Right lung (tissue), 5 donors: ENCODE measurements around the gene CXCL14. TPM values are rescaled to one million over a fixed set of nuclear protein-coding genes. Genes with fewer than 3 reads are reported as not detected.
A peak's percentile ranks its signal among the peaks of the same experiment; 100 is the strongest.

Experiments
- DNase-seq, 2 donors: peaks; one replicate each; pipeline ENCODE4 v3.0.0-alpha.2; 2013
- polyA plus RNA-seq, 5 donors: library from polyadenylated mRNA; unstranded; fragments of 120-200 nt; gene quantifications; one replicate each; pipeline versions ENCODE4 v1.2.1 to v1.2.3, GENCODE V29; 2013; ENCODE audit warnings: inconsistent platforms in 1 of 5, low replicate concordance in 1 of 5; ENCODE audit not compliant: insufficient read length in 5 of 5, insufficient read depth in 1 of 5

The CXCL14 gene
- polyA plus RNA-seq, 5 donors: 37.9 to 76.3 (median 55.7) TPM

- no peak for DNase-seq
Observed at GRCh38 chr5:135570453-135570764, 8.4 kb downstream of the CXCL14 start.

- no peak for DNase-seq
Observed at GRCh38 chr5:135569755-135570452, 8.9 kb downstream of the CXCL14 start.

DNA sequence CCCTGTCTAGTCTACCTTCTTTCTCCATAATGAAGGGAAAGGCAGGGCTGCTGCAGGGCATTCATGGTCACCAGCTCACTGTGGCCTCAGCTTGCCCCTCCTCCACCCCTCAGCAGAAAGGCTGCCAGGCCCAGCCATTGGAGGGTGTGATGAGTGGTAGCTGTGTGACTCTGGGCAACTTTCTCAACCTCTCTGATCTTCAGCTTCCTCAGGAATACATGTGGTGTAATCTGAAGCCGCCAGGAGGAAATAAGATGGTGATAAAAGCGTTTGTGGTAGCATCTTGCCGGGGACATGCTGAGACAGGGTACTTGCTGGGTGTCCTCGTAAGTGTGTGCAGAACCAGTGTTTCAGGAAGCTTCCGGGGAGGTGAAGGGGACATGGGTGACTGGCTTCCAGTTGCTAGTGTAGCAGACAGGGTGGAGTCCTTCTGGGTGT is 9.8 kb downstream of the CXCL14 start:
- no peak for DNase-seq

- DNase-seq: no peak
Observed at GRCh38 chr5:135568246-135568645, 10.5 kb downstream of the CXCL14 start.

- no peak for DNase-seq
Observed at GRCh38 chr5:135567661-135568060, 11.1 kb downstream of the CXCL14 start.

DNA sequence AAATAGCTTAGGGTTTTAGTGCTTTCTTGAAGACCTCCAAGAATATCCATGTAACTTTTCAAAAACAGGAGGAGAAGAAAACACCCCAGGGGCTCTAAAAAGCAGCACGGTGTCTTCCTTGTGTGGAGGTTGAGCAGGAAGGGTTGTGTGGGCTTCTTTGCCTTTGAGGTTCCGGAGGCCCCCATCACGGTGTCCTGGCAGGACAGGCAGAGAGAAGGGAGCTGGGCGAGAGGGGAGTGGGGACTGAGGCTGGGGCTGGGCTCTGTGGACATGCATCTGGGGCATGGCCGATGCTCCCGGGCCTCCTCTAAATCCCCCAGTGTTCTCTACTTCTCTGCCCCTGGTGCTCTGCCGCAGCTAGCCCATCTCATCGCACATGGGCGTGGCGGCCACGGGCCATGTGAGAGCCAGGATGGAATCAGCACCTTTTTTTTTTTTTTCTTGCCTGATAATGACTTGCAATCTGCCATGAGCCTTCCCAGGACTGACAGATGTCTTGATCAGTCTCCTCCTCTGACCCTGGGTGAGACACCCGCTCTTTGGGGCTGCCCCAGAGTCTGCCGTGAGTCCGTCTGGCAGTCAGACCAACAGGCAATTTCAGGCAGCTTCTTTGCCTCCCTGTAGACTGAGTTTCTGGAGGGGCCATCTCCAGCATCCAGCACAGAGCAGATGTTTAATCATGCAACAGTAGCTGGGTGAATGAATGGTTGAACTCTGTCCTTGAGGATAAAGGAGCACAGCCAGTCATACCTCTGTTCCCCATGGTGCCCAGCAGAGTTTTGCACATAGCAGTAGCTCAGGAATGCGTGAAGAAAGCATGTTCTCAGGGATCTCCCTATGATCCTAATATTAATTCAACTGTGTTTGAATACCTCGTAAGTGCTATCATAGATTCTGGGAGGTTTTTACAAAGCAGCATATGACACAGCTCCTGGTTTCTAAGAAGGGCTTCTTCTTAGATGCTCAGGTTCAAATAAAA is 12.1 kb downstream of the CXCL14 start:
- no peak for DNase-seq

GRCh38 chr5:135565725-135566421 is 12.9 kb downstream of the CXCL14 start:
- DNase-seq: no peak

- DNase-seq: no peak
Observed at GRCh38 chr5:135565266-135565665, 13.5 kb downstream of the CXCL14 start.

DNA sequence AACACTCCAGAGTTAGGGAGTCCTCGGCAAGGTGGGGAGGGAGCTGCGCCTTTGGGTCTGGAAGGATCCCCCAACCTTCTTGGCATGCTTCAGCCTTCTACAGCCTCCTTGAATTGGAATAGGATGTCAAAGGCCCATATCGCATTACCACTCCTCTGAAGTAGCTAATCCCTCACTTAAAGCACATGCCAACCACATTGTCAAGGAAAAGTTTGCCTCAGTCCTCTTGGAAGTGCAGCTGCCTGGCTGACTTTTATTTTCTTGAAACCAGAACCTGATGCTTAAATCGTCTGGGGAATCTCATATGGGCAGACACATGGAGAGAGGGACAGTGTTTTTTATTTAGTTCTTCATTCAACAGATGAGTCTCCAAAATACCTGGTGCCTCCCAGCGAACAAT is 14.5 kb downstream of the CXCL14 start:
- no peak for DNase-seq

DNA sequence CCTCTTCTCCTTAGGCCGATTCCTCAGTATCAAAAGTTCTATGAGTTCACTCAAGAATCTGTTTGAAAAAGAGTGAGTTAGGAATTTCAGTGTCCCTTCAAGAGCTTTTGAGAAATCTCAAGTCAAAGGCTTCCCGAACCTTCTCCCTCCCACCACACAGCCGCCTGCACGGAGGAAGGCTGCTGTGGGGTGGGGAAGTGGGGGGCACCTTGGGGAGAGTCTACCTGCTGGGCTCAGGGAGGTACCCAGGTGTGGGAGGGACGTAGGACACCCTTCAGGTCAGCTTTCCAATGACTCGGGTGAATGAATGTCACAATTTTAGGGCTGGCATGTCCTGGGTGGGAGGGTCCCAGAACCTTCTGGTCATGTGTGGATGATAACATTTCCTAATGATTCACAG is 17.5 kb downstream of the CXCL14 start:
- no peak for DNase-seq

DNA sequence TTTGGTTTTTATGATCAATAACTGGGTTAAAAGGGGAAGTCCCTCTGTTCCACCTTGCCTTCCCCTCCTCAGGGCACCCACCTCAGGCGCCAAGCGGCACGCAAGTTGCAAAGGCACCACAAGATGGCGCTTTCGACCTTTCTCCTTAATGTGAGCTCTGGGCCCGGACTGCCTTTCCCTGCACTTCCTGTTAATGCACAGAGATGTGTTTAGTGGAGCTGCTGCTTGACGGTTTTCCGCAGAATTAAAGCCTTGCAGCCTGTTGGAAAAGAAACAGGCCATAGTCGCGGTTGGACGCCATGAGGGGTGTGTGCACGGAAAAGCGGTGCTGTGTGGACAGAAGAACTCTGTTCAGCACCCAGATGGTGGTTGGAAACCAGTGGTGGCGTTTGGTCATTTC is 17.9 kb downstream of the CXCL14 start:
- peak; percentile 64 to 81 for DNase-seq

DNA sequence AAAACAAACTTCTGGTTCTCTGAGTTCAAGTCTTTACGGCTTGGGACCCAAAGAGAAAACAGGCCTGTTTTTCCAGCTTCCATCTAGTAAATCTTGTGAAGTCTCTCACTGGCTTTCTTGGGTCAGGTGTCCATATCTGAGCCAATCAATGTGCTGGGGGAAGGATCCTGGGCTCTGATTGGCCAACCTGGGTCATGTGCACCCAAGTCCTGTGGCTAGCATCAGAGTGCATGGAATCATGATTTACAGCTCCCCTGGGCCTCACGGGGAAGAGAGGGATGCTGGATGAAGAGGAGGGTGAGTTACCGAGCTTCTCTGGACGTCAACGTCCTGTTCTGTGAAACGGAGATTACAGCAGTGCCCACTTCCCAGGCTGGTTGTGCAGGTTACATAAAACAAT is 19.4 kb downstream of the CXCL14 start:
- no peak for DNase-seq

DNA sequence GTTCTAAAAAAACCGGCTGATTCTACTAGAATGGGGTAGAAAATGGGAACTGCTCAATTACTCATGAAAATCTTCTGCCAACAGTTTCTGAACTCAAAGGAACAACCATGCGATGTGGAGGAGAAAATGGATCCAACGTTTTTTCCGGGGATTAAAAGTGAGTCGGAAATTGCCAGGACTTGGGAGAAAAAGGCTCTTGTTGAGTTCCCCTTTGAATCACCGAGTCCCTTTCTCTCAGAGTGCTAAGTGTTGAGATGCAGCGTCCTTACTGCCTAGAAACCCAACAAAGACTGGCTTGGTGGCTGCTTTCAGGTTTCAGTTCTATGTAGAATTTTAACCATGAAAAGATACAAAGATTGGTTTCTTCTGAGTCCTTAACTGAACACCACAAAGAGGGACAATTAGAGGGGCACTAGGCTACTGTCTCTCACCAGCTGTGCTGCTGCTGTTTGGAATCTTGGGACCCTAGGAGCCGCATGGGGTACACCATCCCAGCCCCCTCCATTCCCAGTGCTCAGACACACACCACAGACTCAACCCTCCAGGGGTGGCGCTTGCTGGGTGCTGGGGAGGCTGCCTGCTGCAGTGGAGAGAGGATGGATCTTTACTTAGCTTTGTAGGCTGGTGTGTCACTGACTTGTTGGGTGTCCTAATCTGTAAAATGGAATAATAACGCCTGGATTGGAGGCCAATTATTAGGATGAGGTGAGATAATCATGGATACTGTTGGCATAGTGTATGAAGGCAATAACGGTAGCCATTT is 21.5 kb downstream of the CXCL14 start:
- DNase-seq: no peak

DNA sequence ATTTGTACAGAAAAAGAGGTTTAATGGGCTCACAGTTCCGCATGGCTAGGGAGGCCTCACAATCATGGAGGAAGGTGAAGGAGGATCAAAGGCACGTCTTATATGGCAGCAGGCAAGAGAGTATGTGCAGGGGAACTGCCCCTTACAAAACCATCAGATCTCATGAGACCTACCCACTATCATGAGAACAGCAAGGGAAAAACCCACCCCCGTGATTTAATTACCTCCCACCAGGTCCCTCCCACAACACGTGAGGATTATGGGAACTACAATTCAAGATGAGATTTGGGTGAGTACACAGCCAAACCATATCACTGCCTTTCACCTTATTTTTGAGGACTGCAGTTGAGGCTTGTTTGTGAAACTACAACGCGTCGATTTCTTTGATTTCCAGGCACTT is 22.2 kb downstream of the CXCL14 start:
- DNase-seq: no peak

- DNase-seq: no peak
Observed at GRCh38 chr5:135555530-135555929, 23.3 kb downstream of the CXCL14 start.

GRCh38 chr5:135553688-135554462 is 24.9 kb downstream of the CXCL14 start:
- no peak for DNase-seq

- peak; percentile 51 to 67 for DNase-seq
Observed at GRCh38 chr5:135551593-135552447, 27.0 kb downstream of the CXCL14 start.

DNA sequence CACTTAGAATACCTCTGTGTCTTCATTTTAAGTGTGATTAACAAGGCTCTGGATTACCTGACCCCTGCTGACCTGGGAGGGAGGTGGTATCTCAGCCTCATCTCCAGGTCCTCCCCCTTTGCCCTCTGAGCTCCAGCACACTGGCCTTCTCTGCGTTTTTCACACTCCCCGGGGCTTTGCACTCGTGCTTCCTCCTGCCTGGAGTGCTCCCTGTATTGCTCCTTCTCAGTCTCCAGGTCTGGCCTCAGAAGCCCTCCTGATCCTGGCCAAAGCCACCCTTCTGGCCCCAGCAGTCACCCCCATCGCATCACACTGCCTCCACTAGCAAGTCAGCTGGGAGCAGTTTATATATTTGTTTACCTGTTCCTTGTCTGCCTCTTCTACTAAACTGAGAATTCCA is 29.4 kb downstream of the CXCL14 start:
- no peak for DNase-seq

GRCh38 chr5:135547590-135548254 is 31.1 kb downstream of the CXCL14 start:
- DNase-seq: no peak
